Measurements from ENCODE around the gene CHRND. TPM values are rescaled to one million over a fixed set of nuclear protein-coding genes. Genes with fewer than 3 reads are reported as not detected.

Gene CHRND
- total RNA-seq, 4 donors from 2014 or later = not detected

- DNase-seq = peak in 1 of 3 donors; percentile 45
- peaks cover 0 to 10% of the 10 kb centered on the region in 2 donors for H3K27me3 ChIP-seq
Observed at GRCh38 chr2:232480201-232481190, 45.5 kb upstream of the CHRND start.

GRCh38 chr2:232481322-232482140 lies 44.4 kb upstream of the CHRND start:
- Histone ChIP-seq H3K27ac (no peak overlapping the region), H3K27me3 (peaks cover 0 to 17% of the 10 kb centered on the region in 2 donors), H3K36me3 (no peaks in the 10 kb centered on the region), H3K4me3 (no peak overlapping the region), H3K9me3 (no peaks in the 10 kb centered on the region), H3K4me1 (peaks cover 0 to 10% (median 2%) of the 10 kb centered on the region in 4 donors)
- DNase-seq = peak in 1 of 3 donors; percentile 37
- TF ChIP-seq CTCF (IDR thresholded peaks at IDR 0.05) (no peak), POLR2A (IDR thresholded peaks at IDR 0.05) (no peak)

More at GRCh38 chr2:232480201-232481190, 45.5 kb upstream of the CHRND start:
- H3K9me3 ChIP-seq = no peaks in the 10 kb centered on the region
- H3K27ac ChIP-seq = no peak overlapping the region
- H3K4me3 ChIP-seq = no peak overlapping the region
- H3K36me3 ChIP-seq = no peaks in the 10 kb centered on the region
- TF ChIP-seq CTCF (IDR thresholded peaks at IDR 0.05) (no peak), POLR2A (IDR thresholded peaks at IDR 0.05) (no peak)
- peaks cover 0 to 2% (median 0%) of the 10 kb centered on the region in 4 donors for H3K4me1 ChIP-seq

GRCh38 chr2:232482301-232483238 lies 43.4 kb upstream of the CHRND start:
- Histone ChIP-seq H3K9me3 (no peaks in the 10 kb centered on the region), H3K27me3 (peaks cover 0 to 27% of the 10 kb centered on the region in 2 donors), H3K36me3 (no peaks in the 10 kb centered on the region), H3K4me3 (no peak overlapping the region), H3K4me1 (peaks cover 0 to 20% (median 7%) of the 10 kb centered on the region in 4 donors), H3K27ac (no peak overlapping the region)
- TF ChIP-seq POLR2A (IDR thresholded peaks at IDR 0.05) = no peak
- no peak for TF ChIP-seq CTCF (IDR thresholded peaks at IDR 0.05)
- DNase-seq = peak in 1 of 3 donors; percentile 29

GRCh38 chr2:232483311-232483922 lies 42.5 kb upstream of the CHRND start:
- no peak overlapping the region for H3K4me3 ChIP-seq
- H3K27ac ChIP-seq = no peak overlapping the region
- H3K36me3 ChIP-seq = no peaks in the 10 kb centered on the region
- no peaks in the 10 kb centered on the region for H3K9me3 ChIP-seq
- H3K27me3 ChIP-seq = peaks cover 0 to 30% of the 10 kb centered on the region in 2 donors
- peaks cover 0 to 20% (median 9%) of the 10 kb centered on the region in 4 donors for H3K4me1 ChIP-seq
- peak in 1 of 3 donors; percentile 28 for DNase-seq
- no peak for TF ChIP-seq CTCF (IDR thresholded peaks at IDR 0.05)
- no peak for TF ChIP-seq POLR2A (IDR thresholded peaks at IDR 0.05)
